HG02852 (cell line): Measurements from ENCODE around the gene GDPD3.

Source experiments
- ATAC-seq: cut with Tn5 transposase; IDR thresholded peaks from one replicate; pipeline ENCODE4 v1.9.1; 2021; ENCODE audit warnings: mild to moderate bottlenecking, moderate library complexity; ENCODE audit not compliant: unreplicated experiment

The GDPD3 gene

DNA sequence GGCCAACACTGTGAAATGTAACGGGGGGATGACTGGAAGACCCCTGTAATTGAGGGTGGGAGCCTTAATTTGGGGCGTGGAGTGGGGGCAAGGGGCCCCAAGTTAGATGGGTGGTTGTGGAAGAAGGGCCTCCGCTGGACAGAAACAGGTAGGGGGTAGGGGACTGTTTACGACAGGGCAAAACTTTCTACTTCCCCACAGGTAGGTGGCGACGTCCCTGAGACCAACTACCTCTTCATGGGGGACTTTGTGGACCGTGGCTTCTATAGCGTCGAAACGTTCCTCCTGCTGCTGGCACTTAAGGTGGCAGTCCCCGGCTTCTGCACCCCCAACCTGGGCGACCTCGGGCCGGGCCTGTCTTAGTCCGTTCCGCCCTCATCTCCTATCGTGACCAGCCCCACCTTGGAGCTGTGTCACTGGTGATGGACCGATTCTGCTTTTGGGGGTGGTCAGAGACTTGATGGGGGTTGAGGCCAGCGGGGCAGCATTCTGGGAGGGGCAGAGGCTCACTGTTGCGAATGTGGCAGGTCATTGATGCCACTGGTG, 30.7 kb downstream of the GDPD3 start:
- ATAC-seq = no peak

DNA sequence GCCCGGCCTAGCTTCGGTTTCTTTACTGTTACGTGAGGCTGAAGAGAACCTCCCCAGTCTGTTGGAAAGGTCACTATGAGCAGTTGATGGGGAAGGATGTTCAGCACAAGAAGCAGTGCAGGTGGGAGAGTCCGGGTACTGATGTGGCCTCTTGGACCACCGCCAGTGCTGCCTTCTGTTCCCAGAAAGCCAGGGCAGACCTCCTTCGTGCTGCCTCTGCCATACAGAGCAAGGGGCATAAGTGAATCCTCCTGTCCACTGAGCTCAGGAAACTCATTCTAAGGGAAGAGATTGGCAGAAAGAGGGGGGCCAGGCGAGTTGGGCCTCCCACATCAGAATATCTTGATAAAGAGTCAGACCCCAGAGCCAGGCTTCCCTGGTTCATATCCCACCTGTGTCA, 33.9 kb downstream of the GDPD3 start:
- no peak for ATAC-seq

DNA sequence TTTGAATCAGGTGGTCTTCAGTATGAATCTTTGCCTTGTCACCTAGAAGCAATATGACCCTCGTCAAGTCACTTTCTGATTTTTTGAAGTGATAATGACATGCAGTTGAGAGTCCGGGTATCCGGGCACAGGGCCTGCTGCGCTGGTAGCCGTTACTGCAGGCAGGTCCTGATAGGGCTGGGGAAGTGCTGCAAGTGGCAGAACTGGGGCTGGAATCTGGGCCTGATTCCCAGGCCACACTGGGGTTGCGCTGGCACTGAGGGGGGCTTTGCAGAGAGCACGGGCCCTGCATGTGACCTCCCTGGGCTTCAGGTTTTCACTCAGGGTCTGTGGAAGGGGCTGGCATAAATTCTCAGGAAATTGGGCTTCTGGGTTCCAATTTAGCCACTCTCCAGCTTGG, 34.6 kb downstream of the GDPD3 start:
- no peak for ATAC-seq

DNA sequence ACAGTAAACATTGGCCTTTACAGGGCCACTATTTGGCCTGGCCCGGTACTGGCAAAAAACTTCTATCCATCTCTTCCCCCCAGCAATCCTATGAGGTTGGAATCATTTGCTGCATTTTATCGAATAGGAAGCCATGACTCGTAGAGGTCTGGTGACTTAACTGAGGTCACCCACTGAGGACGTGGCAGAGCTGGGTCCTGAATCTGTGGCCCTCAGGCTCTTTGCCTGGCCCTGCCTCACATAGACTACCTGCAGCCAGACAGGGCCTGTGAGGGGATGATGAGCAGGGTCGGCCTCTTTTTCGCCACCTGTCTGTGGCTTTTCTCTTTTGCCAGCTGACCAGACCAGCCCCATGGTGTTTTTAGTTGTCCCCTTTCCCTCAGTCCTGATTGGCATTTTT, 35.7 kb downstream of the GDPD3 start:
- no peak for ATAC-seq

DNA sequence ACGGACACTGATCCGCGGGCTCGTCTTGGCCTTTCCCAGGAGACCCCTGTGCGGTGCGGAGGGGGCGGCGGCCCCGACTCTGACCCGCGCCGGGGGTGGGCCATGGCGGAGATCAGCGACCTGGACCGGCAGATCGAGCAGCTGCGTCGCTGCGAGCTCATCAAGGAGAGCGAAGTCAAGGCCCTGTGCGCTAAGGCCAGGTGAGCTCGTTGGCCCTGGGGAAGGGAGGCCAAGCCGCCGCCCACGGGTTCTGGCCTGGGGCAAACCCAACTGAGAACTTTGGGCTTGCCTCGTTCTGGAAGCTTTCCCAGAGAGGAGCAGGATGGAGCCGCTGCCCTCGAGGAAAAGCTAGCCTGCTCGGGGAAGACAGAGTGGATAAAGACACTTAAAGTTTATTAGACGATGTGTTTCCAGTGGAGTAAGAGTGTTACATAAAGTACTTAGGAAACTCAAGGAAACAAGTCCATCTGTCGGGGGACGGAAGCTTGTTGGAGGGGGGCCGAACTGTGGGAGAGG, 37.0 kb downstream of the GDPD3 start:
- peak; percentile 23 for ATAC-seq

DNA sequence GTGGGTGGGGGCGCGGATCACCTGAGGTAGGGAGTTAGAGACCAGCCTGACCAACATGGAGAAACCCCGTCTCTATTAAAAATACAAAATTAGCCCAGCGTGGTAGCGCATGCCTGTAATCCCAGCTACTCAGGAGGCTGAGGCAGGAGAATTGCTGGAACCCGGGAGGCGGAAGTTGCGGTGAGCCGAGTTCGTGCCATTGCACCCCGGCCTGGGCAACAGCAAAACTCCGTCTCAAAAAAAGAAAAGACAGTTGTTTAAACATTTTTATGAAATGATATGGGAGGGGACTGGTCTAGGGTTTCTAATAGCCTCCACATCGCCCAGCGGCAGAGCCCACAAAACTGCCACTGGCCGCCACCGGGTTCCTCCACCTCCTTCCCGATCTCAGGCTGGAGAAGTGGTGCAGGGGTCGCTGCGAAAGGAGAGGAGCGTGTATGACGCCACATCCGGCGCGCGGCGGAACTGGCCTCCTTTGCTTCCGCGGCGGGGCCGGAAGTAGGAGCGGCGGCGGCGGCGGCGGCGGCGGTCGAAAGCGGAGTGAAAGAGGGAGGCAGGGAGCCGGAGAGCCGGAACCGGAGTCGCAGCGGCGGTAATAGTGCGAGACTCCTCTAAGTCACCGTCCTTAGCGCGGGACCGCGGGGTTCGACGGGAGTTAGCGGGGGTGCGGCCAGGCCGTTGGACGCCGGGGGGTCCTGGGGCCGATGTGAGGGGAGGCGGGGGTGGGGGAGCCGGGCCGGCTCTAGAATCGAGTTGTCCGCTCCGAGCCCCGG, 37.6 kb downstream of the GDPD3 start, which contains the start of gene PPP4C:
TSS of gene PPP4C (plus strand) at position 492 of the 773 bp plus-strand sequence. CDS start 384 bp downstream, outside the sequence.
- peak; percentile 72 for ATAC-seq

DNA sequence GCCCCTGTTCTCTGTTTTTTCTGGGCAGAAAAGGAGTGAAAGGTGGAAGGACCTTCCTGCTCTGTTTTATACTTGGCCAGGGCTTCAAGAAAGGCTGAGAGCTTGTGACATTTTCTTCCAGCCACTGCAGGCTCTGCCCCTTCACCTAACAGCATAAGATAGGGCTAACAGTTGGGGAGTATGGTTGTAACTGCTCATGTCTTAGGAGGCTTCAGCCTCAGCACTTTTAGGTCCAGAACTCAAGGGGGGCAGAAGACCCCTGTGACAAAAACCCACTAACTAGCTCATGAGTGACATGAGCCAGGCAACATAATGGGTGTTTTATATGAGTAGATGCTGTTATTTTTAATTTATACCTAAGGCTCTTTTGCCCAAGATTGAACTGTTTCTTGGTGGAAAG, 42.8 kb downstream of the GDPD3 start:
- no peak for ATAC-seq

DNA sequence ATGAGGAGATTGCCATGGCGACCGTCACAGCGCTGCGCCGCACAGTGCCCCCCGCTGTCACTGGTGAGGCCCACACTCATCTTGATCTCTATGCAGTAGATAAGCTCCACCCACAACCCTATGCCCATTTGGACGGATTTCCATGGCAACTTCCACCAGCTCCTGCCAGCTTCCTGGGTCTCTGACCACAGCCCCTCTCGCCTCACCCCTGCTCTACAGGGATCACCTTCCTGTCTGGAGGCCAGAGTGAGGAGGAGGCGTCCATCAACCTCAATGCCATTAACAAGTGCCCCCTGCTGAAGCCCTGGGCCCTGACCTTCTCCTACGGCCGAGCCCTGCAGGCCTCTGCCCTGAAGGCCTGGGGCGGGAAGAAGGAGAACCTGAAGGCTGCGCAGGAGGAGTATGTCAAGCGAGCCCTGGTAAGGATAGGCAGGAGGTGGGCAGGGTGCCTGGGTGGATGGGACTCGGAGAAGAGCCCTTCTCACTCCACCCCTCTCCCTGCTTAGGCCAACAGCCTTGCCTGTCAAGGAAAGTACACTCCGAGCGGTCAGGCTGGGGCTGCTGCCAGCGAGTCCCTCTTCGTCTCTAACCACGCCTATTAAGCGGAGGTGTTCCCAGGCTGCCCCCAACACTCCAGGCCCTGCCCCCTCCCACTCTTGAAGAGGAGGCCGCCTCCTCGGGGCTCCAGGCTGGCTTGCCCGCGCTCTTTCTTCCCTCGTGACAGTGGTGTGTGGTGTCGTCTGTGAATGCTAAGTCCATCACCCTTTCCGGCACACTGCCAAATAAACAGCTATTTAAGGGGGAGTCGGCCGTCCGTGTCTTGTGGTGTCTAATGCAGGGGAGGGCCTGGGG, 43.5 kb downstream of the GDPD3 start:
- no peak for ATAC-seq

DNA sequence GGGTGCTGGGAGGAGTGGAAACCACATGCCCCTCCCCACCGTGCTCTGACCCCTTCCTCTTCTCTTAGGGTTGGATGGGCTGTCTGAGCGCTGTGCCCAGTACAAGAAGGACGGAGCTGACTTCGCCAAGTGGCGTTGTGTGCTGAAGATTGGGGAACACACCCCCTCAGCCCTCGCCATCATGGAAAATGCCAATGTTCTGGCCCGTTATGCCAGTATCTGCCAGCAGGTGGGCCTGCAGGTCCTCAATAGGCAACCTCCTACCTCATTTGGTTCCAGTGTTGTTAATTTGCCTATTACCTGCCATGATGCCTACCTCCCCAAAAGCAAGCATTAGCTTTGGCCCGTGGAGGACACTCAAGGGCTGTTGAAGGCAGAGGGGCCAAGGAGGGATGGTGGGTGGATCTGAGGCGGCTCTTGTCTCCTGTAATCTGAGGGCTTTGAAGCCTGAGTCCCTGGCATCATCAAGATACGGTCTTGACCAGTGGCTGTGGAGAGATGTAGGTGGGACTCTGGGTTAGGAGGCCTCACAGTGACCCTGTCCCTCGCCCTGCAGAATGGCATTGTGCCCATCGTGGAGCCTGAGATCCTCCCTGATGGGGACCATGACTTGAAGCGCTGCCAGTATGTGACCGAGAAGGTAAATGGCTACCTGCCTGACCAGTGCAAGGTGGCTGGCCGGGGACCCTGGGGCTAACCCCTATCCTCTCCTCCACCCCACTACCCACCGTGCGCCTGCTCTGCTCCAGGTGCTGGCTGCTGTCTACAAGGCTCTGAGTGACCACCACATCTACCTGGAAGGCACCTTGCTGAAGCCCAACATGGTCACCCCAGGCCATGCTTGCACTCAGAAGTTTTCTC, 44.4 kb downstream of the GDPD3 start:
- no peak for ATAC-seq

DNA sequence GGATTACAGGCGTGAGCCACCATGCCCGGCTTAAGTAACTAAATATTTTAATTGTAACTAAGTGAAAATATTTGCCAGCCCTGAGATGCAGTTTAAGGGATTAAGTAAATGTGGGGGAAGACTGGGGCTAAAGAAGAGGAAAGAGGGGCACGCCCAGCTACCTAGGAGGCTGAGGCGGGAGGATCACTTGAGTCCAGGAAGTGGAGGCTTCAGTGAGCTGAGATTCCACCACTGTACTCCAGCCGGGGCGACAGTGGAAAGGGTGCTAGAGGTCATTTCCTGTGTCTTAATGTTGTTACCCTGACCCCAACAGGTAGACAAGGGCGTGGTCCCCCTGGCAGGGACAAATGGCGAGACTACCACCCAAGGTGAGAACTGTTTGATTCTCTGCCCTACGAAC, 45.0 kb downstream of the GDPD3 start:
- ATAC-seq = no peak

DNA sequence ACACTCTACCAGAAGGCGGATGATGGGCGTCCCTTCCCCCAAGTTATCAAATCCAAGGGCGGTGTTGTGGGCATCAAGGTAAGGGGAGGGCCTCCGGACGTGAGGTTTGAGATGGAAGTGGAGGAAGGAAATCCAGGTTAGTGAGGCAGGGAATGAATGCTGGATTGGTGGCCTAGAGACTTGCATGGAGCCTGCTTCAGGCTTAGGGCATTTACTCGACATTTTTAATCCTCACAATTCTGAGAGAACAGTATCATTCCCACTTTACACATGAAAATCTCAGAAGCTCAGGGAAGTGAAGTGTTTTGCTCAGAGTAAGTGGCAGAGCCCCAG, 45.8 kb downstream of the GDPD3 start:
- ATAC-seq = no peak

DNA sequence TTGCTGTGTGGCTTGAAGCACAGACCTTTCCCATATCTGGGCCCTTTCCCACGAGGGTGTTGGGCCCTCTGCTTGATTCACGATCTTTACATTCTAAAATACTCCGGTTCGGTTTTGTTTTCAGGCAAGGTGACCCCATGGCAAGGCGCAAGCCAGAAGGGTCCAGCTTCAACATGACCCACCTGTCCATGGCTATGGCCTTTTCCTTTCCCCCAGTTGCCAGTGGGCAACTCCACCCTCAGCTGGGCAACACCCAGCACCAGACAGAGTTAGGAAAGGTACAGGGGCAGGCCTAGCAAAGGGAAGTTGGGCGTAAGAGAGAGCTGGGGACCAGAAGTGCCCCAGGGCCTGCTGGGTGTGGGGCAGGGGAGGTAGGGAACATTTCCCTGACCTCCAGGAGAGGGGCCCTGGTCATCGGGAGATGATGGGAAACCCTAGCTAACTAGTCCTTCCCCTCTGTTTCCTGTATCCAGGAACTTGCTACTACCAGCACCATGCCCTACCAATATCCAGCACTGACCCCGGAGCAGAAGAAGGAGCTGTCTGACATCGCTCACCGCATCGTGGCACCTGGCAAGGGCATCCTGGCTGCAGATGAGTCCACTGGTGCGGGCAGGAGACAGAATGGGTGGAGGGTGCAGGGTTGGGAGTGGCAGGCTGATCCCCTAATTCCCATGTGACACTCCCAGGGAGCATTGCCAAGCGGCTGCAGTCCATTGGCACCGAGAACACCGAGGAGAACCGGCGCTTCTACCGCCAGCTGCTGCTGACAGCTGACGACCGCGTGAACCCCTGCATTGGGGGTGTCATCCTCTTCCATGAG, 46.4 kb downstream of the GDPD3 start:
- ATAC-seq = no peak

DNA sequence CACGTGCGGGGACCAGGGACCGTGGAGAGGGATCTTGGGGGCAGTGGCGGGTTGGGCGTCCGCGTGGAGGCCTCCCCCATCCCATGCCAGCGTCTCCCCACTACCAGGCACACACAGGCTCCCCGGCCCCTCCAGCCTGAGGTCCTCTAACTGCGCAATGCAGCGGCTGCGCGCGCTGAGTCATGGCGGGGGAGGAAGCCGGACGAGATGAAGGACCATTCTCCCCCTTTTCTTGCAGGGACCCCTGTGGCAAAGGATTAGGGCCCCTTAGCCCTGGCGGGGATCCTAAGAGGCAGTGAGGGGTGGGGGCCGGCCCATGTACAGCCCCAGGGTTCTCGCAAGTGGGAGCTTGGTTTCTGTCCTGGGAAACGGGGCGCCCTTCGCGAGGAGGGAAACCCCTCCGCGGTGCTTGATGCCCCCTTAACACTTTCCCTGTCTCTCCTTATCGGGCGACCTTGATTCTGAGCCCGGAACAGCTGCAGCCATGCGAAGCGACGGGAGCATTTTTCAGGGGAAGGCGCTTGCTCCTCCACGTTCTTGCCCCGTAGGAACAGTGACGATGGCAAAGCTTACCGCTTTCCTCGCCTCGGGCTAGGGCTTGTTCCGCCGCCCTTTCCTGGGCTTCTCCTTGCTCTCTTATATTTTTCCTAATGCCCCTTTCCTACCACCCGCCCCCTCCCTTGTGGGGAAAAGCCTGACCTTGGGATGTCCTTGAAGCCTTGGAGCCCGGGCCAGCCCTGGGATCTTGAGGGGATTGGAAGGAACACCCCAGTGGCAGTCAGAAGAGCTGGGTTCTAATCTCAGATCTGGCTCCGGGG, 47.2 kb downstream of the GDPD3 start:
- ATAC-seq = no peak

DNA sequence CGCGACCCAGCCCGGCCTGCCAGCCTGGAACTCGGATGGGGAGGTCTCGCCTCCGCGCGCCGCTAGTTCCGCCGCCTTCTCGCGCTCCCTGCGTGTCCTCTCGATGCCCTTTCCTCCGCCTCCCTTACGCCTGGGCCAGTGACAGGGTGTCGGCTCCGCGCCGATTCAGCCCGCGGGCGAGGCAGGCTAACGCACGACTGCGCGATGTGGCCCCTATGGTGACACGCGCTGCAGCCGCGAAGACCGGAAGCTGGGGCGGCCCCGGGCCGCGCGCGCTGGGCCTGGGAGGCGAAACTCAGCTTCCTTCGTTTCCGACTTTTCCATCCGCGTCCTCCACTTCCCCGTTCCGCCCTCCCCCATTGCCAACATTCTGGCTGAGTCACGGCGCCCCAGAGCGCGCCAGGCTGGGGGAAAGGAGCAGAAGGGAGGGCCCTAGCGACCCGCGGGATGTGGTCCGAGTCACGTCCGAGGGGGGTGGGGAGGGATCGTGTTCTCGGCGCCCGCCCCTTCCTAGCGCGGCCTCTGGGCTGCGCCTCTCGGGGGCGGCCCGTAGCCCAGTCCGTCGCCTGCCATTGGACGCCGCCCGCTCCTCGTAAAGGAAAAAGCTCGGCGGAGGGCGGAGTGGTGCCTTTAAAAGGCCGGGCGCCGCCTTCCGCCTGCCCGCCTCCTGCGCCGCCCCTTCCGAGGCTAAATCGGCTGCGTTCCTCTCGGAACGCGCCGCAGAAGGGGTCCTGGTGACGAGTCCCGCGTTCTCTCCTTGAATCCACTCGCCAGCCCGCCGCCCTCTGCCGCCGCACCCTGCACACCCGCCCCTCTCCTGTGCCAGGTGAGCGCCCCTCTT, 48.0 kb downstream of the GDPD3 start, which contains the start of gene ALDOA:
TSS of gene ALDOA (plus strand) at position 659 of the 841 bp plus-strand sequence. CDS start 1,138 bp downstream, outside the sequence.
- ATAC-seq = peak; percentile 77

DNA sequence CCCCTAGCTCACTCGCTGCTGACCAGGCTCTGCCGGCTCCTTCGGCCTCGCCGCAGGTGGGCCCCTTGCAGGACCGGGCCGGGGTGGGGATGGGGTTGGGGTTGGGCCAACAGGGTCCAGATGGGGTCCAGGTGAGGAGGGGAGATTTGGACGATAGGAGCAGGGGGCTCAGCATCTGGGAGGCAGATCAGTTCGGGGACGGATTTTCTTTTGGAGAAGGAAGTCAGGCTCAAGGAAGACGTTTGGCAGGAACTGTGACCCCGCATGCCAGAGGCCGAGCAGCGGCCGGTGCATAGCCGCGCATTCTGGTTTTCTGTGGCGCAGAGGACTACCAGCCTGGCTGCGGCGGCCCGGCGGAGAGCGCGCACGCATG, 48.6 kb downstream of the GDPD3 start:
- no peak for ATAC-seq

DNA sequence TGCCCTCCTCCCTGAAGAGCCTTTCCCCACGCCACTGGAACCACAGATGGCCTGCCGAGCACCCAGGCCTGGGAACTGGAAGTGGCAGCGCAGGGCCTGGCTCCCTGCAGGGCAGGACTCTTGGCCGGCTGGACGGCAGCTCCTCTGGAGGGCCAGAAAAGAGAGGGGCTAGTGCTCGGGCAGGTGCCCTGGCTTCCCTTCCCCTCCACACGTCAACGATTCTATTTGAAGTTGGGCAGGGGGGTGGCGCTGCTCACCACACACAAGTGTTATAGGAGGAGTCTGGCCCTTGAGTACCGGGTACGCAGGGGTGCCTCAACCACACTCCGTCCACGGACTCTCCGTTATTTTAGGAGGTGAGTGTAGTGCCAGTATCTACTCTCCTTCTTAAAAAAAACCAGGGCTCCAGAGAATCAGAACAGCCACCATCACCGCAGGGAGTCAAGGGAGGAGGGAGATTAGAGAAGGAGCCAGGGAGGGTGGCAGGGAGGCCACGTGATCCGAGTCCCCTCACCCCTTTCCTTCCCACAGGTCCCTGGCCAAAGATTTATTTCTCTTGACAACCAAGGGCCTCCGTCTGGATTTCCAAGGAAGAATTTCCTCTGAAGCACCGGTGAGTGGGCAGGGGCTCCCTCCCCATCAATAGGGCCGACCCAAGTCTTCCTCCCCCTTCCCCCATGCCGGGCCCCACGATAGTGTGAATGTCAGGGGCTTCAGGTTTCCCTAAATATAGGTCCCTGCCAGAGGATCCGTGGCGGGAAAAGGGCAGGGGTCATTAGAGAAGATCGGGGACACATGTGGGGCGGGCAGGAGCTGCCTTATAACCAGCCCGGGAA, 49.2 kb downstream of the GDPD3 start:
- no peak for ATAC-seq

DNA sequence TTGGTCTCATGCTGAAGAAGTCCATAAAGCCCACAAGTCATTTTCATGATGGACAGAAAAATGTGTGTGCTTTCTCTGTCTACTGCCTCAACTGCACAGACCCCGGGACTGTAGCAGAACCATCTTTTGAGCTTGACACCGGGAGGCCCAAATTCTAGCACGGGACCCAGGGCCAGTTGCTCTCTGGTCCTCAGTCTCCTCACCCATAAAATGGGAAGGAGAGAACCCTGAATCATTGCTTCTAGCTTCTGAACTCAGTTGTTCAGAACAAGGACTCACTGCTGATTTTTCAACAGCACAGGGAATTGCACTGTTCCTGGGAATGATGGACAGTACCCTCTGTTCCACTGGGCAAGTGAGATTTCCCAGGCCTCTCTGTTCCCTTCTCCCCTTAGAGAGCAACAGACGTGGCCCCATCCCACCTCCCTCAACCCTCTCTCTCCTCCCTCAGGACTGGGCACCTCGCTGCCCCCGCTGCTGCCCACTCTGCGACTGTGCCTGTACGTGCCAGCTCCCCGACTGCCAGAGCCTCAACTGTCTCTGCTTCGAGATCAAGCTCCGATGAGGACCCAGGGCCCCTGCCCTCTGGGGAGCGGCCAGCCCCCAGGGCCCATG, 50.0 kb downstream of the GDPD3 start:
- ATAC-seq = no peak
